ENCODE measurements around the gene BBX.

BBX gene

GRCh38 chr3:107798381-107798780 lies 275.6 kb downstream of the BBX start:
- no peak overlapping the region for H3K9ac ChIP-seq (ENCODE audit: low read depth, low read length)
- WGBS: 94% methylated on average over 3 of the region's 3 CpGs
- H3K36me3 ChIP-seq (ENCODE audit: insufficient read depth, low read length): peaks cover 50% of the 10 kb centered on the region
- H3K4me1 ChIP-seq (ENCODE audit: insufficient read depth, low read length): peaks cover 4% of the 10 kb centered on the region; the same call in 1 of the 2 replicates
- H3K27ac ChIP-seq (ENCODE audit: low read depth, low read length): no peak overlapping the region
- H3K9me3 ChIP-seq (ENCODE audit: insufficient read depth, low read depth, low read length): no peaks in the 10 kb centered on the region
- no peaks in the 10 kb centered on the region for H3K27me3 ChIP-seq (ENCODE audit: insufficient read depth, low read length)
- no peak overlapping the region for H3K4me3 ChIP-seq (ENCODE audit: low read length)

GRCh38 chr3:107800710-107801109 lies 277.9 kb downstream of the BBX start:
- H3K4me3 ChIP-seq (ENCODE audit: low read length): no peak overlapping the region
- H3K9ac ChIP-seq (ENCODE audit: low read depth, low read length): no peak overlapping the region
- peaks cover 67% of the 10 kb centered on the region for H3K36me3 ChIP-seq (ENCODE audit: insufficient read depth, low read length)
- H3K27me3 ChIP-seq (ENCODE audit: insufficient read depth, low read length): no peaks in the 10 kb centered on the region
- H3K9me3 ChIP-seq (ENCODE audit: insufficient read depth, low read depth, low read length): no peaks in the 10 kb centered on the region
- WGBS: 92% methylated on average over 2 of the region's 2 CpGs
- H3K27ac ChIP-seq (ENCODE audit: low read depth, low read length): no peak overlapping the region
- H3K4me1 ChIP-seq (ENCODE audit: insufficient read depth, low read length): peaks cover 4% of the 10 kb centered on the region; the same call in 1 of the 2 replicates

GRCh38 chr3:107803170-107803569 lies 280.4 kb downstream of the BBX start:
- peaks cover 85% of the 10 kb centered on the region for H3K36me3 ChIP-seq (ENCODE audit: insufficient read depth, low read length)
- 93% methylated on average over 3 of the region's 3 CpGs for WGBS

GRCh38 chr3:107806021-107806420 lies 283.3 kb downstream of the BBX start:
- Histone ChIP-seq H3K9ac (ENCODE audit: low read depth, low read length) (no peak overlapping the region), H3K4me3 (ENCODE audit: low read length) (no peak overlapping the region), H3K4me1 (ENCODE audit: insufficient read depth, low read length) (peaks cover 4% of the 10 kb centered on the region; the same call in 1 of the 2 replicates), H3K36me3 (ENCODE audit: insufficient read depth, low read length) (peaks cover 65% of the 10 kb centered on the region), H3K27ac (ENCODE audit: low read depth, low read length) (no peak overlapping the region), H3K9me3 (ENCODE audit: insufficient read depth, low read depth, low read length) (no peaks in the 10 kb centered on the region), H3K27me3 (ENCODE audit: insufficient read depth, low read length) (no peaks in the 10 kb centered on the region)
- WGBS: 100% methylated on average over 2 of the region's 2 CpGs

More at GRCh38 chr3:107803170-107803569, 280.4 kb downstream of the BBX start:
- Histone ChIP-seq H3K27ac (ENCODE audit: low read depth, low read length) (no peak overlapping the region), H3K9ac (ENCODE audit: low read depth, low read length) (no peak overlapping the region), H3K9me3 (ENCODE audit: insufficient read depth, low read depth, low read length) (no peaks in the 10 kb centered on the region), H3K4me1 (ENCODE audit: insufficient read depth, low read length) (peaks cover 4% of the 10 kb centered on the region; the same call in 1 of the 2 replicates), H3K4me3 (ENCODE audit: low read length) (no peak overlapping the region), H3K27me3 (ENCODE audit: insufficient read depth, low read length) (no peaks in the 10 kb centered on the region)

GRCh38 chr3:107806536-107806935 lies 283.8 kb downstream of the BBX start:
- no peak overlapping the region for H3K4me3 ChIP-seq (ENCODE audit: low read length)
- peaks cover 60% of the 10 kb centered on the region for H3K36me3 ChIP-seq (ENCODE audit: insufficient read depth, low read length)
- peaks cover 4% of the 10 kb centered on the region; the same call in 1 of the 2 replicates for H3K4me1 ChIP-seq (ENCODE audit: insufficient read depth, low read length)
- no peak overlapping the region for H3K27ac ChIP-seq (ENCODE audit: low read depth, low read length)
- no peaks in the 10 kb centered on the region for H3K9me3 ChIP-seq (ENCODE audit: insufficient read depth, low read depth, low read length)
- WGBS: 90% methylated on average over 3 of the region's 3 CpGs
- no peak overlapping the region for H3K9ac ChIP-seq (ENCODE audit: low read depth, low read length)
- no peaks in the 10 kb centered on the region for H3K27me3 ChIP-seq (ENCODE audit: insufficient read depth, low read length)

GRCh38 chr3:107810171-107811071 lies 287.7 kb downstream of the BBX start:
- H3K4me1 ChIP-seq (ENCODE audit: insufficient read depth, low read length): no peaks in the 10 kb centered on the region
- no peaks in the 10 kb centered on the region for H3K27me3 ChIP-seq (ENCODE audit: insufficient read depth, low read length)
- H3K36me3 ChIP-seq (ENCODE audit: insufficient read depth, low read length): peaks cover 25% of the 10 kb centered on the region
- no peak overlapping the region for H3K9ac ChIP-seq (ENCODE audit: low read depth, low read length)
- no peak overlapping the region for H3K4me3 ChIP-seq (ENCODE audit: low read length)
- WGBS: 91% methylated on average over 8 of the region's 8 CpGs
- no peak overlapping the region for H3K27ac ChIP-seq (ENCODE audit: low read depth, low read length)
- H3K9me3 ChIP-seq (ENCODE audit: insufficient read depth, low read depth, low read length): no peaks in the 10 kb centered on the region

GRCh38 chr3:107813026-107813425 lies 290.3 kb downstream of the BBX start:
- peaks cover 5% of the 10 kb centered on the region; the same call in 1 of the 2 replicates for H3K36me3 ChIP-seq (ENCODE audit: insufficient read depth, low read length)
- WGBS: 94% methylated on average over 1 of the region's 1 CpG
- no peaks in the 10 kb centered on the region for H3K27me3 ChIP-seq (ENCODE audit: insufficient read depth, low read length)
- no peaks in the 10 kb centered on the region for H3K9me3 ChIP-seq (ENCODE audit: insufficient read depth, low read depth, low read length)
- no peak overlapping the region for H3K4me3 ChIP-seq (ENCODE audit: low read length)
- no peak overlapping the region for H3K27ac ChIP-seq (ENCODE audit: low read depth, low read length)
- no peak overlapping the region for H3K9ac ChIP-seq (ENCODE audit: low read depth, low read length)
- H3K4me1 ChIP-seq (ENCODE audit: insufficient read depth, low read length): peaks cover 5% of the 10 kb centered on the region; the same call in 1 of the 2 replicates

GRCh38 chr3:107816107-107816506 lies 293.3 kb downstream of the BBX start:
- 90% methylated on average over 6 of the region's 6 CpGs for WGBS
- no peak overlapping the region for H3K4me3 ChIP-seq (ENCODE audit: low read length)
- peaks cover 5% of the 10 kb centered on the region; the same call in 1 of the 2 replicates for H3K4me1 ChIP-seq (ENCODE audit: insufficient read depth, low read length)
- H3K9ac ChIP-seq (ENCODE audit: low read depth, low read length): no peak overlapping the region
- no peaks in the 10 kb centered on the region for H3K9me3 ChIP-seq (ENCODE audit: insufficient read depth, low read depth, low read length)
- H3K27ac ChIP-seq (ENCODE audit: low read depth, low read length): no peak overlapping the region
- no peaks in the 10 kb centered on the region for H3K36me3 ChIP-seq (ENCODE audit: insufficient read depth, low read length)
- H3K27me3 ChIP-seq (ENCODE audit: insufficient read depth, low read length): no peaks in the 10 kb centered on the region

- Histone ChIP-seq H3K4me1 (ENCODE audit: insufficient read depth, low read length) (peaks cover 5% of the 10 kb centered on the region; the same call in 1 of the 2 replicates), H3K27me3 (ENCODE audit: insufficient read depth, low read length) (no peaks in the 10 kb centered on the region), H3K9me3 (ENCODE audit: insufficient read depth, low read depth, low read length) (no peaks in the 10 kb centered on the region), H3K9ac (ENCODE audit: low read depth, low read length) (no peak overlapping the region), H3K4me3 (ENCODE audit: low read length) (no peak overlapping the region), H3K36me3 (ENCODE audit: insufficient read depth, low read length) (no peaks in the 10 kb centered on the region), H3K27ac (ENCODE audit: low read depth, low read length) (no peak overlapping the region)
Observed at GRCh38 chr3:107817076-107817475, 294.3 kb downstream of the BBX start.

GRCh38 chr3:107818025-107818424 lies 295.3 kb downstream of the BBX start:
- H3K9ac ChIP-seq (ENCODE audit: low read depth, low read length): no peak overlapping the region
- no peaks in the 10 kb centered on the region for H3K9me3 ChIP-seq (ENCODE audit: insufficient read depth, low read depth, low read length)
- H3K27ac ChIP-seq (ENCODE audit: low read depth, low read length): no peak overlapping the region
- H3K27me3 ChIP-seq (ENCODE audit: insufficient read depth, low read length): no peaks in the 10 kb centered on the region
- WGBS: 100% methylated on average over 1 of the region's 1 CpG
- no peaks in the 10 kb centered on the region for H3K36me3 ChIP-seq (ENCODE audit: insufficient read depth, low read length)
- H3K4me3 ChIP-seq (ENCODE audit: low read length): no peak overlapping the region
- H3K4me1 ChIP-seq (ENCODE audit: insufficient read depth, low read length): peaks cover 5% of the 10 kb centered on the region; the same call in 1 of the 2 replicates

GRCh38 chr3:107819656-107820055 lies 296.9 kb downstream of the BBX start:
- Histone ChIP-seq H3K9me3 (ENCODE audit: insufficient read depth, low read depth, low read length) (no peaks in the 10 kb centered on the region), H3K4me3 (ENCODE audit: low read length) (no peak overlapping the region), H3K9ac (ENCODE audit: low read depth, low read length) (no peak overlapping the region), H3K27me3 (ENCODE audit: insufficient read depth, low read length) (no peaks in the 10 kb centered on the region), H3K36me3 (ENCODE audit: insufficient read depth, low read length) (no peaks in the 10 kb centered on the region), H3K27ac (ENCODE audit: low read depth, low read length) (no peak overlapping the region), H3K4me1 (ENCODE audit: insufficient read depth, low read length) (peaks cover 5% of the 10 kb centered on the region; the same call in 1 of the 2 replicates)
- 97% methylated on average over 4 of the region's 4 CpGs for WGBS
